PC-9 (cell line): ENCODE measurements around the gene HSDL1. TPM values are rescaled to one million over a fixed set of nuclear protein-coding genes. Genes with fewer than 3 reads are reported as not detected.
A peak's percentile ranks its signal among the peaks of the same experiment; 100 is the strongest.

Source experiments
- Bru-seq: library from RNA; stranded (reverse); fragments of 400-500 nt; gene quantifications from one replicate; lab custom pipeline; 2021; lab: Mats Ljungman, UMichigan
- BruChase-seq, 2 experiments: library from RNA; stranded (reverse); fragments of 400-500 nt; gene quantifications; one replicate each; lab custom pipeline; 2021; lab: Mats Ljungman, UMichigan
- BruUV-seq: library from RNA; stranded (reverse); fragments of 400-500 nt; replicated peaks from 2 replicates; lab custom pipeline; 2021; lab: Mats Ljungman, UMichigan
- CTCF ChIA-PET: fragments of 300-600 bp; sonication (Branson Sonifier 250); formaldehyde crosslinking; loops from one replicate; lab custom pipeline; 2022; ENCODE audit warnings: antibody characterized with exemption; lab: Charles Lee
- POLR2A ChIA-PET: fragments of 300-600 bp; sonication (Branson Sonifier 250); formaldehyde crosslinking; loops from one replicate; lab custom pipeline; 2022; ENCODE audit warnings: antibody characterized with exemption; ENCODE audit not compliant: unreplicated experiment; lab: Charles Lee
- DNase-seq, 2 experiments: peaks; one replicate each; pipeline versions ENCODE4 v3.0.0 to v3.0.0-alpha.2; 2015 to 2022; ENCODE audit warnings: mixed read lengths in 1 of 2
- H2AFZ ChIP-seq: fragments of 200-600 bp; sonication (generic); 2 replicates; pipeline ENCODE4 v1.8.1; 2017; ENCODE audit warnings: antibody characterized with exemption
- H3F3A ChIP-seq: fragments of 200-600 bp; sonication (generic); 2 replicates; pipeline ENCODE4 v1.8.1; 2017; ENCODE audit warnings: antibody characterized with exemption, mild to moderate bottlenecking, low read depth; ENCODE audit not compliant: insufficient read depth
- H3K27ac ChIP-seq: fragments of 200-600 bp; sonication (generic); 2 replicates; pipeline ENCODE4 v1.6.1; 2016; ENCODE audit warnings: mixed run types
- H3K27me3 ChIP-seq: fragments of 200-600 bp; sonication (generic); 2 replicates; pipeline ENCODE4 v1.6.1; 2016; ENCODE audit warnings: low read depth, mixed run types; ENCODE audit not compliant: insufficient read depth
- H3K36me3 ChIP-seq: fragments of 200-600 bp; sonication (generic); 2 replicates; pipeline ENCODE4 v1.6.1; 2016; ENCODE audit warnings: low read depth, mixed run types
- H3K4me1 ChIP-seq: fragments of 200-600 bp; sonication (generic); replicated peaks from 2 replicates; pipeline ENCODE4 v1.6.1; 2016; ENCODE audit warnings: mixed run types; ENCODE audit not compliant: insufficient read depth
- H3K4me2 ChIP-seq: fragments of 200-600 bp; sonication (generic); 2 replicates; pipeline ENCODE4 v1.6.1; 2017; ENCODE audit warnings: mixed run types
- H3K4me3 ChIP-seq: fragments of 200-600 bp; sonication (generic); 2 replicates; pipeline ENCODE4 v1.6.1; 2016; ENCODE audit warnings: mixed run types
- H3K79me2 ChIP-seq: fragments of 200-600 bp; sonication (generic); 2 replicates; pipeline ENCODE4 v1.6.1; 2017; ENCODE audit warnings: low read depth, mixed run types
- H3K9me2 ChIP-seq: fragments of 200-600 bp; sonication (generic); 2 replicates; pipeline ENCODE4 v1.8.1; 2017; ENCODE audit warnings: mild to moderate bottlenecking; ENCODE audit not compliant: insufficient read depth
- H3K9me3 ChIP-seq: fragments of 200-600 bp; sonication (generic); 2 replicates; pipeline ENCODE4 v1.8.1; 2016; ENCODE audit warnings: low read depth; ENCODE audit not compliant: insufficient read depth
- H4K20me1 ChIP-seq: fragments of 200-600 bp; sonication (generic); 2 replicates; pipeline ENCODE4 v1.8.1; 2017; ENCODE audit not compliant: insufficient read depth
- EZH2 ChIP-seq: fragments of 200-600 bp; sonication (generic); IDR thresholded peaks from 2 replicates; pipeline ENCODE4 v1.8.0; 2017; ENCODE audit warnings: antibody characterized with exemption, low read depth
- intact Hi-C: fragments of 100-400 bp; cut with micrococcal nuclease; formaldehyde crosslinking; loops from one replicate; pipeline ENCODE4 v1.10.0; 2022; ENCODE audit not compliant: unreplicated experiment
- long read RNA-seq: library from polyadenylated mRNA; stranded (forward); transcript quantifications from one replicate; pipeline ENCODE4 v2.0.0, GENCODE V29; 2022
- total RNA-seq: library from RNA; stranded (reverse); gene quantifications from 2 replicates; pipeline ENCODE4 v1.2.3, GENCODE V29; 2021
- TF ChIP-seq, protein P1 (sequence below): fragments of 200-600 bp; sonication (generic); conservative IDR thresholded peaks from 2 replicates; pipeline ENCODE4 v1.6.1; 2017; ENCODE audit warnings: mixed run types, antibody characterized with exemption, mild to moderate bottlenecking, moderate library complexity

HSDL1 gene
- total RNA-seq (30.5 and 32.1 TPM in 2 replicates), Bru-seq, nascent RNA (percentile 61 among the genes with signal in this experiment), BruChase-seq, experiment 1, labeled RNA remaining after a 2-hour chase (percentile 78 among the genes with signal in this experiment), BruChase-seq, experiment 2, labeled RNA remaining after a 6-hour chase (percentile 81 among the genes with signal in this experiment)
- long read RNA-seq, transcript HSDL1-208 (1 exons, 3,059 nt) = minor isoform, 14 of 42 reads
- long read RNA-seq, transcript HSDL1-201 (6 exons, 3,519 nt) = major isoform, 24 of 42 reads
- long read RNA-seq, partial matches to known transcripts = 0 of 42 reads
- long read RNA-seq, other reads (novel, unspliced or antisense) = 3 of 42 reads

DNA sequence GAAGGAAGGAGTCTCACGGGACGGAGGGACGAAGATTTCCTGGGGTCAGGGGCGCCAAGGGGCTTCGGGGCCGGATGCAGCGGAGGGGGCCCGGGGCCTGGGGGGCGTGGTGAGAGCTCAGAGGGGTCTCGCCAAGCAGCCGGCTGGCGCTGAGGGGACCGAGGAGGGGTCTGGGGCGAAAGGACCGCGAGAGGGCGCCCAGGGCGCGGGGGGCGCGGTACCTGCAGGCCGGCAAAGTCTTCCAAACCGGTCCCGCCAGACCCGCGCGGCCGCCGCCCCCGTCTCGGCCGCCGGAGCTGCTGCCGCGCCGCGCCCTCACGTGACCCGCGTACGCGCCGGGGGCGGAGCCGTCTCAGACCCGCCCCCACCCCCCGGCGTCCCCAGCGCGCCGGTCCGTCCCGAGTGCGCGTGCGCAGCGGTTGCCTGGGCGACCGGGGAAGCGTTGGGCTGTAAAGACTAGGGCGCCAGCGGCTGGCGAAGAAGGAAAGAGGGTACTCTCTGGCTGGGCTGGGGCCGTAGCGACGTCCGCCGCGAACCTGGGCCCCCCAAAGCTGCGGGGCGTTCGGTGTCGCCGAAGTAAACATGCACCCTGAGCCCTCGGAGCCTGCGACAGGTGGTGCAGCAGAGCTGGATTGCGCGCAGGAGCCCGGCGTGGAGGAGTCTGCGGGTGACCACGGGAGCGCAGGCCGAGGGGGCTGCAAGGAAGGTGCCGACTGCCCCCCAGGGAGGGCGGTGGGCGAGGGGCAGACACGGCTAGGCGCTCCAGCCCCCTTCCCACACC, at the start of gene HSDL1, which contains the start of gene DNAAF1:
HSDL1 (minus strand) TSS at position 319 of the 781 bp plus-strand sequence. CDS start 13,856 bp downstream, outside the sequence.
DNAAF1 (plus strand) TSS at position 450 of the 781 bp plus-strand sequence; CDS start at position 583, 133 bp downstream.
- no peak within 1 kb of the TSS for H3K27ac ChIP-seq
- TF ChIP-seq, protein P1, sequence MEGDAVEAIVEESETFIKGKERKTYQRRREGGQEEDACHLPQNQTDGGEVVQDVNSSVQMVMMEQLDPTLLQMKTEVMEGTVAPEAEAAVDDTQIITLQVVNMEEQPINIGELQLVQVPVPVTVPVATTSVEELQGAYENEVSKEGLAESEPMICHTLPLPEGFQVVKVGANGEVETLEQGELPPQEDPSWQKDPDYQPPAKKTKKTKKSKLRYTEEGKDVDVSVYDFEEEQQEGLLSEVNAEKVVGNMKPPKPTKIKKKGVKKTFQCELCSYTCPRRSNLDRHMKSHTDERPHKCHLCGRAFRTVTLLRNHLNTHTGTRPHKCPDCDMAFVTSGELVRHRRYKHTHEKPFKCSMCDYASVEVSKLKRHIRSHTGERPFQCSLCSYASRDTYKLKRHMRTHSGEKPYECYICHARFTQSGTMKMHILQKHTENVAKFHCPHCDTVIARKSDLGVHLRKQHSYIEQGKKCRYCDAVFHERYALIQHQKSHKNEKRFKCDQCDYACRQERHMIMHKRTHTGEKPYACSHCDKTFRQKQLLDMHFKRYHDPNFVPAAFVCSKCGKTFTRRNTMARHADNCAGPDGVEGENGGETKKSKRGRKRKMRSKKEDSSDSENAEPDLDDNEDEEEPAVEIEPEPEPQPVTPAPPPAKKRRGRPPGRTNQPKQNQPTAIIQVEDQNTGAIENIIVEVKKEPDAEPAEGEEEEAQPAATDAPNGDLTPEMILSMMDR = peak; percentile 43; the same call in 1 of the 2 replicates
- TF ChIP-seq EZH2 = no peak
- peak within 1 kb of the TSS; percentile 94 for H3K4me2 ChIP-seq
- DNase-seq = peak; percentile 61 to 95
- peak within 1 kb of the TSS; percentile 80 for H2AFZ ChIP-seq
- BruUV-seq = no TSS peak
- ChIA-PET CTCF (interaction anchor here (0.6 kb wide), 2 partner anchors 12 to 33 kb away, joined by 3 read pairs; no protein-coding TSS in a partner anchor), POLR2A (no interaction called here)
- no peaks in the 10 kb centered on the region for H3K9me2 ChIP-seq
- 0 out of 2 replicates have a peak, but pooled peaks cover 3% of the 10 kb centered on the region for H3F3A ChIP-seq
- no peaks in the 10 kb centered on the region; the same call in 1 of the 2 replicates for H3K36me3 ChIP-seq
- H4K20me1 ChIP-seq = no peaks in the 10 kb centered on the region
- intact Hi-C loops = no loop called here
- H3K27me3 ChIP-seq = no peaks in the 10 kb centered on the region
- H3K79me2 ChIP-seq = peaks cover 32% of the 10 kb centered on the region
- peaks cover 6% of the 10 kb centered on the region; the same call in 1 of the 2 replicates for H3K4me1 ChIP-seq
- H3K4me3 ChIP-seq = peak within 1 kb of the TSS; percentile 65
- H3K9me3 ChIP-seq = no peaks in the 10 kb centered on the region

DNA sequence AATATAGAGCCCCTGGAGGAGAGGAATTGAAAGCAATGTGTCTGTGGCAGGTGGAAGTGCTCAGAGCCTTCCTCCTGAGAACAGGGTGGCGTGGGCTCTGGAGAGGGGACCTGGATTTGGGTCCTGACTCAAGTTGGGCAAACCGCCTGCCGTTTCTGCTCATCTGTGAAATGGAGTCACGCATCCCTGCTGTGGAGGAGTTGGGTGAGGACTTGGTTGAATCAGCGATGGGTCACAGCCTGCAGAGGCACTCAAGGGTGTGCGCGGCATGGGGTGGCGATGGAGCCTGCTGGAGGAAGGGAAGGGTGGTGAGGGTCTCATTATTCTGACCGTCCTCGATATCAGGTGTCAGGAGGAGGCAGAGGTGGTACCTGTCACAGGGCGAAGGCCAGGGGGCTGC, 49.0 kb upstream of the HSDL1 start:
- no peak for DNase-seq
- H3K4me2 ChIP-seq = no peak overlapping the region
- H3K4me3 ChIP-seq = no peak overlapping the region
- H2AFZ ChIP-seq = no peak overlapping the region
- no peaks in the 10 kb centered on the region for H4K20me1 ChIP-seq
- no TSS peak for BruUV-seq
- H3K27ac ChIP-seq = no peak overlapping the region
- CTCF ChIA-PET = no interaction called here
- TF ChIP-seq, protein P1 = no peak
- no peak for TF ChIP-seq EZH2
- no peaks in the 10 kb centered on the region for H3K4me1 ChIP-seq
- no peaks in the 10 kb centered on the region for H3K27me3 ChIP-seq
- intact Hi-C loops = no loop called here
- no peaks in the 10 kb centered on the region for H3K36me3 ChIP-seq
- POLR2A ChIA-PET = no interaction called here
- no peaks in the 10 kb centered on the region for H3K9me2 ChIP-seq
- H3K79me2 ChIP-seq = no peaks in the 10 kb centered on the region
- H3K9me3 ChIP-seq = no peaks in the 10 kb centered on the region
- H3F3A ChIP-seq = no peaks in the 10 kb centered on the region

DNA sequence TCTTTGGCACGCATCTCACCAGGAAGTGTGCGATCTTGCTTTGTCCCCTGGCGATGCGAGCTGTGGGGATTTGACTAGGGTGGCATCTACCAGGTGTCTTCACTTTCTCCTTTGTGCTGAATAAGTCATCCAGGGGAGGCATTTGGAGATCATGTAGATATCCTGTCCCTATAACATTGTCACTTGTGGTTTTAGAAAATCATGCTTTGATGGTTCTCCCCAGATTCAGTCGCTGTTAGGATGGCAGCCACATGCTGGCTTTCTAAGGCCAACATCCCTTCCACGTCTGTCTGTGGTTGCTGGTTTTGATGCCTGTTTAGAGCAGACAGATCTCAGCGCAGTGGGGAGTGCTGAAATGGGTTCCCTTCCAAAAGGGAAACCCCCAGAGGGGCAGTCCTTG, 48.5 kb upstream of the HSDL1 start:
- intact Hi-C loops = no loop called here

More for the DNA sequence above, 48.5 kb upstream of the HSDL1 start:
- ChIA-PET POLR2A (no interaction called here), CTCF (no interaction called here)
- Histone ChIP-seq H3K4me3 (no peak overlapping the region), H3K4me2 (no peak overlapping the region), H3K79me2 (no peaks in the 10 kb centered on the region), H3F3A (no peaks in the 10 kb centered on the region), H3K36me3 (no peaks in the 10 kb centered on the region), H3K27ac (no peak overlapping the region), H3K9me3 (no peaks in the 10 kb centered on the region), H3K9me2 (no peaks in the 10 kb centered on the region), H4K20me1 (no peaks in the 10 kb centered on the region), H3K4me1 (no peaks in the 10 kb centered on the region), H3K27me3 (no peaks in the 10 kb centered on the region), H2AFZ (no peak overlapping the region)
- TF ChIP-seq EZH2 = no peak
- TF ChIP-seq, protein P1 = no peak
- BruUV-seq = no TSS peak
- no peak for DNase-seq
